ENCODE data around the gene ABCG5.

ABCG5 gene

GRCh38 chr2:43841949-43842865 lies 3.6 kb upstream of the ABCG5 start:
- DNase-seq = no peak

GRCh38 chr2:43840965-43841364 lies 2.3 kb upstream of the ABCG5 start:
- no peak for DNase-seq

- no peak for DNase-seq
Observed at GRCh38 chr2:43839776-43840564, 1.3 kb upstream of the ABCG5 start.

- DNase-seq = no peak
Observed at GRCh38 chr2:43837831-43838559, 644 bp downstream of the ABCG5 start.

- no peak for DNase-seq
Observed at GRCh38 chr2:43837033-43837432, 1.6 kb downstream of the ABCG5 start.

GRCh38 chr2:43832457-43832856 lies 6.2 kb downstream of the ABCG5 start:
- no peak for DNase-seq

GRCh38 chr2:43831543-43832294 lies 6.9 kb downstream of the ABCG5 start:
- no peak for DNase-seq

- no peak for DNase-seq
Observed at GRCh38 chr2:43826305-43827250, 12.1 kb downstream of the ABCG5 start.

- DNase-seq = no peak
Observed at GRCh38 chr2:43825841-43826240, 12.8 kb downstream of the ABCG5 start.

- DNase-seq = no peak
Observed at GRCh38 chr2:43824951-43825493, 13.6 kb downstream of the ABCG5 start.

- no peak for DNase-seq
Observed at GRCh38 chr2:43824512-43824911, 14.1 kb downstream of the ABCG5 start.

GRCh38 chr2:43823751-43824150 lies 14.9 kb downstream of the ABCG5 start:
- no peak for DNase-seq

- DNase-seq = no peak
Observed at GRCh38 chr2:43822839-43823238, 15.8 kb downstream of the ABCG5 start.

- peak in 1 of 4 experiments; percentile 6 for DNase-seq
Observed at GRCh38 chr2:43819491-43820163, 19.0 kb downstream of the ABCG5 start.

GRCh38 chr2:43818761-43819160 lies 19.9 kb downstream of the ABCG5 start:
- DNase-seq = peak; percentile 75 to 89 (median 86)

GRCh38 chr2:43814711-43815110 lies 23.9 kb downstream of the ABCG5 start:
- no peak for DNase-seq

GRCh38 chr2:43812947-43813346 lies 25.7 kb downstream of the ABCG5 start:
- DNase-seq = no peak

GRCh38 chr2:43812006-43812405 lies 26.6 kb downstream of the ABCG5 start:
- DNase-seq = no peak

- DNase-seq = no peak
Observed at GRCh38 chr2:43810888-43811287, 27.8 kb downstream of the ABCG5 start.

- no peak for DNase-seq
Observed at GRCh38 chr2:43810452-43810851, 28.2 kb downstream of the ABCG5 start.
